ENCODE measurements around the gene RGS3.
A peak's percentile ranks its signal among the peaks of the same experiment; 100 is the strongest.

RGS3 gene

DNA sequence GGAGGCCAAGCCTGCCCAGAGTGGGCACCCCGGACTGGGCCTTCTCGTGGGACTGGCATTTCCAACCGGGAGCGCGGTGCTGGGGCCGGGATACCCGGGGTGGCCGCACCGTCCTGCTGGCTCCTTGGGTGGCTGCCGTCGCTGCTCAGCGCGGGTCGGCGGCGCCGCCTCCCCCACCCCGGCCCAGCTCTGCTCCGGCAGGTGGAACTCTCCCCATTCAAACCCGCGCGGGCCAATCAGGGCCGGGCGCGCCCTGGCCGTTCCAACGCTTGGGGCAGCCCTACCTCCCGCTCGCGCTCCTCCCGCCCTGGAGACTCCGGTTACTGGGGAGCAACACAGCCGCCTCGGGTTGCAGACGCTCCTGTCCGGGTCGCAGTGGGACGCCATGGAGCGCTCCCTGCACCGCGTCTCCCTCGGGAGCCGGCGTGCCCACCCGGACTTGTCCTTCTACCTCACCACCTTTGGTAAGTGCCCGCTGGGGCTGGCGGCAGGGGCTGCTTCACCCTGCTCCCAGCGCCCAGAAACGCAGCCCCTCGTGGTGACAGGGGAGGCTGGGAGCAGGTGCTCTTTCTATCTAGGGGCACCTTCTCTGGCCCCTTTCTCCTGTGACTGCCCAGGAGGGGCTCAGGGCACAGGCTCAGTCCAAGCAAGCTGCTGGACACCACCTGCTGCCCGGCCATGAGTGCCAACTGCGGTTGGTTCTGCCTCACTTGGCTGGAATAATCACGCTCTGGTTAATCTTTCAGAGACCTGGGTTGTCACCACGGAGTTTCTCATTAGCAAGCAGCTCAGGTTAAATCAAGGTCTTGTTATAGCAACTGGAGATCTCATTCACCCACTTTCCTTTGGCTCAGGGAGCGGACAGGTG is at the start of gene RGS3:
RGS3 (plus strand) TSS at position 310 of the 868 bp plus-strand sequence; CDS start at position 386, 76 bp downstream.
- no peak for TF ChIP-seq CEBPB (IDR thresholded peaks at IDR 0.05)
- TF ChIP-seq TEAD4 (IDR thresholded peaks at IDR 0.05), result no peak; the same call in 1 of the 2 replicates
- peak; percentile 66 for TF ChIP-seq TAF1 (IDR thresholded peaks at IDR 0.05; ENCODE audit: low read depth)
- TF ChIP-seq RAD21 (IDR thresholded peaks at IDR 0.05; ENCODE audit: low read depth), result no peak
- TF ChIP-seq, protein P1, sequence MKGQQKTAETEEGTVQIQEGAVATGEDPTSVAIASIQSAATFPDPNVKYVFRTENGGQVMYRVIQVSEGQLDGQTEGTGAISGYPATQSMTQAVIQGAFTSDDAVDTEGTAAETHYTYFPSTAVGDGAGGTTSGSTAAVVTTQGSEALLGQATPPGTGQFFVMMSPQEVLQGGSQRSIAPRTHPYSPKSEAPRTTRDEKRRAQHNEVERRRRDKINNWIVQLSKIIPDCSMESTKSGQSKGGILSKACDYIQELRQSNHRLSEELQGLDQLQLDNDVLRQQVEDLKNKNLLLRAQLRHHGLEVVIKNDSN (IDR thresholded peaks at IDR 0.05), result no peak
- peak; percentile 31; the same call in 1 of the 2 replicates for TF ChIP-seq TCF12 (IDR thresholded peaks at IDR 0.05; ENCODE audit: low read depth)
- TF ChIP-seq, protein P2, sequence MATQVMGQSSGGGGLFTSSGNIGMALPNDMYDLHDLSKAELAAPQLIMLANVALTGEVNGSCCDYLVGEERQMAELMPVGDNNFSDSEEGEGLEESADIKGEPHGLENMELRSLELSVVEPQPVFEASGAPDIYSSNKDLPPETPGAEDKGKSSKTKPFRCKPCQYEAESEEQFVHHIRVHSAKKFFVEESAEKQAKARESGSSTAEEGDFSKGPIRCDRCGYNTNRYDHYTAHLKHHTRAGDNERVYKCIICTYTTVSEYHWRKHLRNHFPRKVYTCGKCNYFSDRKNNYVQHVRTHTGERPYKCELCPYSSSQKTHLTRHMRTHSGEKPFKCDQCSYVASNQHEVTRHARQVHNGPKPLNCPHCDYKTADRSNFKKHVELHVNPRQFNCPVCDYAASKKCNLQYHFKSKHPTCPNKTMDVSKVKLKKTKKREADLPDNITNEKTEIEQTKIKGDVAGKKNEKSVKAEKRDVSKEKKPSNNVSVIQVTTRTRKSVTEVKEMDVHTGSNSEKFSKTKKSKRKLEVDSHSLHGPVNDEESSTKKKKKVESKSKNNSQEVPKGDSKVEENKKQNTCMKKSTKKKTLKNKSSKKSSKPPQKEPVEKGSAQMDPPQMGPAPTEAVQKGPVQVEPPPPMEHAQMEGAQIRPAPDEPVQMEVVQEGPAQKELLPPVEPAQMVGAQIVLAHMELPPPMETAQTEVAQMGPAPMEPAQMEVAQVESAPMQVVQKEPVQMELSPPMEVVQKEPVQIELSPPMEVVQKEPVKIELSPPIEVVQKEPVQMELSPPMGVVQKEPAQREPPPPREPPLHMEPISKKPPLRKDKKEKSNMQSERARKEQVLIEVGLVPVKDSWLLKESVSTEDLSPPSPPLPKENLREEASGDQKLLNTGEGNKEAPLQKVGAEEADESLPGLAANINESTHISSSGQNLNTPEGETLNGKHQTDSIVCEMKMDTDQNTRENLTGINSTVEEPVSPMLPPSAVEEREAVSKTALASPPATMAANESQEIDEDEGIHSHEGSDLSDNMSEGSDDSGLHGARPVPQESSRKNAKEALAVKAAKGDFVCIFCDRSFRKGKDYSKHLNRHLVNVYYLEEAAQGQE (IDR thresholded peaks at IDR 0.05; ENCODE audit: low read depth), result no peak
- TF ChIP-seq, protein P3, sequence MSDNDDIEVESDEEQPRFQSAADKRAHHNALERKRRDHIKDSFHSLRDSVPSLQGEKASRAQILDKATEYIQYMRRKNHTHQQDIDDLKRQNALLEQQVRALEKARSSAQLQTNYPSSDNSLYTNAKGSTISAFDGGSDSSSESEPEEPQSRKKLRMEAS (IDR thresholded peaks at IDR 0.05), result peak; percentile 60
- 0 out of 2 replicates have a peak, but pooled peaks have one; percentile 43 for TF ChIP-seq NFIC (IDR thresholded peaks at IDR 0.05)
- TF ChIP-seq CREB1 (IDR thresholded peaks at IDR 0.05; ENCODE audit: low read depth), result no peak
- no peak for TF ChIP-seq EGR1 (IDR thresholded peaks at IDR 0.05)
- TF ChIP-seq YY1 (IDR thresholded peaks at IDR 0.05; ENCODE audit: low read depth), result 0 out of 2 replicates have a peak, but pooled peaks have one; percentile 13
- peak; percentile 98 for TF ChIP-seq FOXM1 (IDR thresholded peaks at IDR 0.05; ENCODE audit: borderline replicate concordance, low read depth)
- peak; percentile 46 for TF ChIP-seq ZBTB7A (IDR thresholded peaks at IDR 0.05; ENCODE audit: low read depth)
- TF ChIP-seq EP300 (IDR thresholded peaks at IDR 0.05; ENCODE audit: borderline replicate concordance), result no peak; the same call in 1 of the 2 replicates

DNA sequence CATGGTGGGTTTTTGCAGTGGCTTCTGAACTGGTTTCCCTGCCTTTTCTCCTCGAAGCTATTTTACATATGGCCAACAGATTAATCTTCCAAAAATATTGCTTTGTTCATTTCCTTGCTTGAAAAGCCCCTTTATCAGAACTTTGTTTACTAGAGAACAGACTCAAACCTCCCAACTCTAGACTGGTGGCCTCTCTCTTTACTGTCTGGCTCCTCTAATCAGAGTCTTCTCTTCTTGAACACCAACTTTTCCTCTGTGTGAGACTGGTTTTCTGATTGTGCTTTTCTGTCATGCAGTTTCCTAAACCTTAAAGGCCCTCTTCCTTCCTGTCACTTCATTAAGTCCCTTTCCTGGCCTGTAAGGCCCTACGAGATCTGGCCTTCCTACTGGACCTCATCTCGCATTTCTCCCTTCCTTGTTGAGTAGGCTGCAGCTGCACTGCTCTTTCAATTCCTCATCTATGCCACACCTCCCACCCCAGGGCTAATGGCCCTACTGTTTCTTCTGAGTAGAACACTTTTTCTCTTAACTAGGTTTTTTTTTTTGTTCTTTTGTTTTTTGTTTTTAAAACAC is 47.3 kb upstream of the RGS3 start:
- TF ChIP-seq NFIC (IDR thresholded peaks at IDR 0.05) (no peak), TCF12 (IDR thresholded peaks at IDR 0.05; ENCODE audit: low read depth) (no peak), CREB1 (IDR thresholded peaks at IDR 0.05; ENCODE audit: low read depth) (no peak), EP300 (IDR thresholded peaks at IDR 0.05; ENCODE audit: borderline replicate concordance) (no peak), CEBPB (IDR thresholded peaks at IDR 0.05) (no peak), EGR1 (IDR thresholded peaks at IDR 0.05) (no peak), YY1 (IDR thresholded peaks at IDR 0.05; ENCODE audit: low read depth) (no peak), TEAD4 (IDR thresholded peaks at IDR 0.05) (no peak), ZBTB7A (IDR thresholded peaks at IDR 0.05; ENCODE audit: low read depth) (no peak), TAF1 (IDR thresholded peaks at IDR 0.05; ENCODE audit: low read depth) (no peak), RAD21 (IDR thresholded peaks at IDR 0.05; ENCODE audit: low read depth) (no peak), FOXM1 (IDR thresholded peaks at IDR 0.05; ENCODE audit: borderline replicate concordance, low read depth) (no peak)
- TF ChIP-seq, protein P1 (IDR thresholded peaks at IDR 0.05), result no peak
- TF ChIP-seq, protein P3 (IDR thresholded peaks at IDR 0.05), result no peak
- TF ChIP-seq, protein P2 (IDR thresholded peaks at IDR 0.05; ENCODE audit: low read depth), result no peak

DNA sequence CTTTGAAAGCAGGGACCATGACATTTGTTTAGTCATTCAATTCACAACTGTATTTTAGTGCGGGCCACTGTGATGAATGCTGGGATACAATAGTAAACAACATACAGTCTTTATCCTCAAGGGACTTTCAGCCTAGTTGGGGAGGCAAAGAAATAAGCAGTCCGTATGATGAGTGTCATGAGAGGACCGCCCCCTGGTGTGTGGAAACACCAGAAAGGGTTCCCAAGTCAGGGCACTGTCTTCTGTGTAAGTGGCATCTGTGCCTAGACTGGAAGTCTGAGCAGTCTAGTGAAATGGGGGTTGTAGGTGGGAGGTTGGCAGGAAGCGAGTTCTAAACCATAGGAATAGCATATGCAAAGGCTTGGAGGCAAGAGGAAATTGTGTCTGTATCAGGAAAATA is 46.2 kb upstream of the RGS3 start:
- TF ChIP-seq YY1 (IDR thresholded peaks at IDR 0.05; ENCODE audit: low read depth) (no peak), NFIC (IDR thresholded peaks at IDR 0.05) (no peak), CREB1 (IDR thresholded peaks at IDR 0.05; ENCODE audit: low read depth) (no peak), CEBPB (IDR thresholded peaks at IDR 0.05) (no peak), ZBTB7A (IDR thresholded peaks at IDR 0.05; ENCODE audit: low read depth) (no peak), EGR1 (IDR thresholded peaks at IDR 0.05) (no peak), EP300 (IDR thresholded peaks at IDR 0.05; ENCODE audit: borderline replicate concordance) (no peak), FOXM1 (IDR thresholded peaks at IDR 0.05; ENCODE audit: borderline replicate concordance, low read depth) (no peak), TCF12 (IDR thresholded peaks at IDR 0.05; ENCODE audit: low read depth) (no peak), TAF1 (IDR thresholded peaks at IDR 0.05; ENCODE audit: low read depth) (no peak)
- TF ChIP-seq, protein P3 (IDR thresholded peaks at IDR 0.05), result no peak
- TF ChIP-seq, protein P2 (IDR thresholded peaks at IDR 0.05; ENCODE audit: low read depth), result no peak

Data from Ishikawa (cell line).